Esophagus squamous epithelium (tissue), 5 donors: ENCODE results near the gene MYO1B. TPM values are rescaled to one million over a fixed set of nuclear protein-coding genes. Genes with fewer than 3 reads are reported as not detected.

ENCODE experiments used
- DNase-seq: peaks from one replicate; lab custom pipeline; 2025; lab: John Stamatoyannopoulos, UW
- H3K27ac ChIP-seq, 4 donors: fragments of 200-600 bp; sonication (generic); one replicate each; pipeline ENCODE4 v1.5.1; 2016 to 2019; ENCODE audit warnings: mild to moderate bottlenecking in 1 of 4
- H3K27me3 ChIP-seq, 4 donors: fragments of 200-600 bp; sonication (generic); 1 replicate in 3 of 4; 2 replicates in 1 of 4; pipeline versions ENCODE4 v1.5.1 to v1.6.0; 2017 to 2021; ENCODE audit warnings: antibody characterized with exemption in 1 of 4
- H3K36me3 ChIP-seq, 3 donors: fragments of 200-600 bp; sonication (generic); one replicate each; pipeline ENCODE4 v1.5.1; 2016 to 2019
- H3K4me1 ChIP-seq, 3 donors: fragments of 200-600 bp; sonication (generic); one replicate each; pipeline ENCODE4 v1.5.1; 2017 to 2019
- H3K4me3 ChIP-seq, 4 donors: fragments of 200-600 bp; sonication (generic); 1 replicate in 3 of 4; 2 replicates in 1 of 4; pipeline ENCODE4 v1.5.1; 2016 to 2019; ENCODE audit warnings: mild to moderate bottlenecking in 2 of 4, moderate library complexity in 1 of 4
- H3K9me3 ChIP-seq, 3 donors: fragments of 200-600 bp; sonication (generic); one replicate each; pipeline ENCODE4 v1.5.1; 2016 to 2019
- CTCF ChIP-seq, 6 experiments: fragments of 450-650 bp in 4 of 6; fragments of 200-600 bp in 2 of 6; sonication (generic) in 2 of 6; IDR thresholded peaks; one replicate each; pipeline ENCODE4 v1.5.1; 2016 to 2019; ENCODE audit warnings: antibody characterized with exemption in 6 of 6, mild to moderate bottlenecking in 4 of 6, moderate library complexity in 4 of 6
- POLR2A ChIP-seq, 4 donors: fragments of 450-650 bp; IDR thresholded peaks; one replicate each; pipeline ENCODE4 v1.6.1; 2017; ENCODE audit warnings: antibody characterized with exemption in 4 of 4, mild to moderate bottlenecking in 4 of 4, moderate library complexity in 3 of 4
- WGBS, 2 donors: methylation state at CpG; one replicate each; pipeline ENCODE4 v1.1.5; 2018; 5-methylcytosine and 5-hydroxymethylcytosine counted together
- intact Hi-C: fragments of 100-400 bp; cut with DNase I; formaldehyde crosslinking; loops from one replicate; pipeline ENCODE4 v1.15.0; 2022
- total RNA-seq, 4 donors: library from RNA; depleted of rRNA; stranded (reverse); fragments of >200 nt; gene quantifications; one replicate each; pipeline ENCODE4 v1.1.0, GENCODE V29; 2016
- donor health status: DM: yes; HTN: yes; CAD: no.

Gene MYO1B
- total RNA-seq, 4 donors from 2014 or later = 24.6 to 152 (median 37.5) TPM

GRCh38 chr2:191343796-191344338 is 98.7 kb downstream of the MYO1B start:
- 50 to 78% methylated on average over 2 of the region's 2 CpGs for WGBS, 2 donors
- DNase-seq = no peak
- TF ChIP-seq CTCF (IDR thresholded peaks at IDR 0.05) (no peak), POLR2A (IDR thresholded peaks at IDR 0.05) (no peak)
- Histone ChIP-seq H3K4me3 (no peak overlapping the region), H3K27ac (no peak overlapping the region), H3K36me3 (no peaks in the 10 kb centered on the region), H3K4me1 (peaks cover 0 to 7% (median 0%) of the 10 kb centered on the region in 3 donors), H3K9me3 (no peaks in the 10 kb centered on the region), H3K27me3 (no peaks in the 10 kb centered on the region)
- intact Hi-C loops = no loop called here

GRCh38 chr2:191345788-191346187 is 100.6 kb downstream of the MYO1B start:
- H3K4me1 ChIP-seq = peaks cover 0 to 7% (median 0%) of the 10 kb centered on the region in 3 donors
- H3K27me3 ChIP-seq = no peaks in the 10 kb centered on the region
- intact Hi-C loops = no loop called here
- H3K4me3 ChIP-seq = no peak overlapping the region
- no peaks in the 10 kb centered on the region for H3K9me3 ChIP-seq
- TF ChIP-seq POLR2A (IDR thresholded peaks at IDR 0.05) = no peak
- no peak for TF ChIP-seq CTCF (IDR thresholded peaks at IDR 0.05)
- no peaks in the 10 kb centered on the region for H3K36me3 ChIP-seq
- H3K27ac ChIP-seq = no peak overlapping the region
- no peak for DNase-seq

- Histone ChIP-seq H3K9me3 (no peaks in the 10 kb centered on the region), H3K4me3 (no peak overlapping the region), H3K4me1 (peaks cover 0 to 7% (median 0%) of the 10 kb centered on the region in 3 donors), H3K27ac (no peak overlapping the region), H3K36me3 (no peaks in the 10 kb centered on the region), H3K27me3 (no peaks in the 10 kb centered on the region)
- DNase-seq = no peak
- TF ChIP-seq POLR2A (IDR thresholded peaks at IDR 0.05) (no peak), CTCF (IDR thresholded peaks at IDR 0.05) (no peak)
- intact Hi-C loops = no loop called here
- 76 to 88% methylated on average over 2 of the region's 2 CpGs for WGBS, 2 donors
Measured at GRCh38 chr2:191347154-191347553, 102.0 kb downstream of the MYO1B start.

- H3K36me3 ChIP-seq = no peaks in the 10 kb centered on the region
- no peaks in the 10 kb centered on the region for H3K9me3 ChIP-seq
- peaks cover 0 to 7% (median 0%) of the 10 kb centered on the region in 3 donors for H3K4me1 ChIP-seq
- intact Hi-C loops = no loop called here
- H3K27ac ChIP-seq = no peak overlapping the region
- DNase-seq = no peak
- TF ChIP-seq CTCF (IDR thresholded peaks at IDR 0.05) = no peak
- no peak for TF ChIP-seq POLR2A (IDR thresholded peaks at IDR 0.05)
- no peak overlapping the region for H3K4me3 ChIP-seq
- 74 to 84% methylated on average over 2 to 4 of the region's 4 CpGs for WGBS, 2 donors
- H3K27me3 ChIP-seq = no peaks in the 10 kb centered on the region
Measured at GRCh38 chr2:191347881-191348280, 102.7 kb downstream of the MYO1B start.

GRCh38 chr2:191349990-191350389 is 104.8 kb downstream of the MYO1B start:
- no peak overlapping the region for H3K4me3 ChIP-seq
- intact Hi-C loops = no loop called here
- no peaks in the 10 kb centered on the region for H3K27me3 ChIP-seq
- H3K36me3 ChIP-seq = no peaks in the 10 kb centered on the region
- 68 to 72% methylated on average over 2 of the region's 2 CpGs for WGBS, 2 donors
- no peak for DNase-seq
- H3K27ac ChIP-seq = no peak overlapping the region
- H3K4me1 ChIP-seq = peaks cover 0 to 7% (median 0%) of the 10 kb centered on the region in 3 donors
- TF ChIP-seq CTCF (IDR thresholded peaks at IDR 0.05) = no peak
- no peak for TF ChIP-seq POLR2A (IDR thresholded peaks at IDR 0.05)
- H3K9me3 ChIP-seq = no peaks in the 10 kb centered on the region
